HepG2 (cell line): ENCODE measurements around the gene RHOT2. TPM values are rescaled to one million over a fixed set of nuclear protein-coding genes. Genes with fewer than 3 reads are reported as not detected.
A peak's percentile ranks its signal among the peaks of the same experiment; 100 is the strongest.

ENCODE experiments used
- AHDC1 ChIP-seq: sonication (generic); formaldehyde crosslinking; IDR thresholded peaks from 2 replicates; pipeline ENCODE4 v1.5.1; 2020; ENCODE audit warnings: mild to moderate bottlenecking, missing genetic modification reagents, borderline replicate concordance
- BRD4 ChIP-seq: sonication (generic); formaldehyde crosslinking; IDR thresholded peaks from 2 replicates; pipeline ENCODE4 v1.4.0; 2020; ENCODE audit warnings: missing genetic modification reagents
- BRF2 ChIP-seq: sonication (generic); formaldehyde crosslinking; IDR thresholded peaks from 2 replicates; pipeline ENCODE4 v1.8.1; 2022; ENCODE audit warnings: mild to moderate bottlenecking, missing genetic modification reagents
- CHCHD3 ChIP-seq: sonication (generic); formaldehyde crosslinking; IDR thresholded peaks from 2 replicates; pipeline ENCODE4 v1.8.0; 2022; ENCODE audit warnings: mild to moderate bottlenecking, missing genetic modification reagents, moderate library complexity
- DNMT1 ChIP-seq: sonication (generic); formaldehyde crosslinking; IDR thresholded peaks from 2 replicates; pipeline ENCODE4 v1.5.1; 2020; ENCODE audit warnings: mild to moderate bottlenecking, missing genetic modification reagents
- KDM5A ChIP-seq: fragments of 200-600 bp; sonication (generic); IDR thresholded peaks from 2 replicates; pipeline ENCODE4 v1.7.0; 2018; ENCODE audit warnings: antibody characterized with exemption, mild to moderate bottlenecking, low read length, borderline replicate concordance
- KLF9 ChIP-seq: IDR thresholded peaks from 2 replicates; pipeline ENCODE4 v1.6.1; 2016; ENCODE audit warnings: low read depth
- PHF21A ChIP-seq: sonication (generic); formaldehyde crosslinking; IDR thresholded peaks from 2 replicates; pipeline ENCODE4 v1.5.0; 2020; ENCODE audit warnings: mild to moderate bottlenecking, missing genetic modification reagents
- SNAI1 ChIP-seq: sonication (generic); formaldehyde crosslinking; IDR thresholded peaks from 2 replicates; pipeline ENCODE4 v1.5.0; 2020; ENCODE audit warnings: mild to moderate bottlenecking, missing genetic modification reagents, borderline replicate concordance
- TBL1XR1 ChIP-seq: fragments of 150-350 bp; IDR thresholded peaks from 2 replicates; pipeline ENCODE4 v1.6.1; 2014; ENCODE audit warnings: borderline replicate concordance, low read length; ENCODE audit not compliant: partially characterized antibody
- XBP1 ChIP-seq: sonication (generic); formaldehyde crosslinking; IDR thresholded peaks from 2 replicates; pipeline ENCODE4 v1.5.0; 2020; ENCODE audit warnings: missing genetic modification reagents
- ZNF264 ChIP-seq: sonication (generic); formaldehyde crosslinking; IDR thresholded peaks from 2 replicates; pipeline ENCODE4 v1.4.0; 2020; ENCODE audit warnings: missing genetic modification reagents
- ZNF563 ChIP-seq: sonication (generic); formaldehyde crosslinking; IDR thresholded peaks from 2 replicates; pipeline ENCODE4 v1.8.0; 2022; ENCODE audit warnings: mild to moderate bottlenecking, moderate library complexity, missing genetic modification reagents
- ZNF691 ChIP-seq: sonication (generic); formaldehyde crosslinking; IDR thresholded peaks from 2 replicates; pipeline ENCODE4 v1.4.0; 2020; ENCODE audit warnings: missing genetic modification reagents, low read depth, mild to moderate bottlenecking, borderline replicate concordance
- ZNF746 ChIP-seq: sonication (generic); formaldehyde crosslinking; IDR thresholded peaks from 2 replicates; pipeline ENCODE4 v1.8.0; 2022; ENCODE audit warnings: mild to moderate bottlenecking, missing genetic modification reagents
- ZNF879 ChIP-seq: sonication (generic); formaldehyde crosslinking; IDR thresholded peaks from 2 replicates; pipeline ENCODE4 v1.8.1; 2023; ENCODE audit warnings: missing genetic modification reagents
- ZSCAN9 ChIP-seq: IDR thresholded peaks from 2 replicates; pipeline ENCODE4 v1.6.1; 2016; ENCODE audit warnings: borderline replicate concordance
- polyA plus RNA-seq, 8 experiments: library from polyadenylated mRNA; depleted of rRNA in 3 of 8; stranded (reverse) in 7 of 8; unstranded in 1 of 8; fragments of >200 nt; fragmentation: Illumina TruSeq in 4 of 8; extraction: Trizol in 4 of 8; gene quantifications; 2 replicates each; pipeline versions ENCODE4 v1.2.1 to v1.2.3, GENCODE V29; 2011 to 2016; ENCODE audit warnings: low read depth in 4 of 8, missing spikeins in 1 of 8, mixed read lengths in 1 of 8; ENCODE audit not compliant: insufficient read depth in 1 of 8
- total RNA-seq, 5 experiments: library from RNA; depleted of rRNA; stranded (reverse); fragments of >200 nt; fragmentation: Illumina TruSeq; extraction: Trizol; gene quantifications; 2 replicates each; pipeline ENCODE4 v1.2.3, GENCODE V29; 2016; ENCODE audit warnings: low read depth in 1 of 5
- TF ChIP-seq, protein P1 (sequence below): sonication (generic); formaldehyde crosslinking; IDR thresholded peaks from 2 replicates; pipeline ENCODE4 v1.4.0; 2020; ENCODE audit warnings: low read depth, mild to moderate bottlenecking, missing genetic modification reagents
- TF ChIP-seq, protein P2 (sequence below): IDR thresholded peaks from 2 replicates; pipeline ENCODE4 v1.6.1; 2016; ENCODE audit warnings: control low read depth

RHOT2 gene
- total and polyA plus RNA-seq, 2 of the 13 experiments (the other 11 are each of a cell fraction or from before 2014, with no cell fraction given), result 63.6 to 76.9 TPM

- TF ChIP-seq, protein P1, sequence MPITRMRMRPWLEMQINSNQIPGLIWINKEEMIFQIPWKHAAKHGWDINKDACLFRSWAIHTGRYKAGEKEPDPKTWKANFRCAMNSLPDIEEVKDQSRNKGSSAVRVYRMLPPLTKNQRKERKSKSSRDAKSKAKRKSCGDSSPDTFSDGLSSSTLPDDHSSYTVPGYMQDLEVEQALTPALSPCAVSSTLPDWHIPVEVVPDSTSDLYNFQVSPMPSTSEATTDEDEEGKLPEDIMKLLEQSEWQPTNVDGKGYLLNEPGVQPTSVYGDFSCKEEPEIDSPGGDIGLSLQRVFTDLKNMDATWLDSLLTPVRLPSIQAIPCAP (CRISPR knock-in tag), result no peak
- 0 out of 2 replicates have a peak, but pooled peaks have one; percentile 21 for TF ChIP-seq BRF2 (CRISPR knock-in tag)
- TF ChIP-seq DNMT1 (CRISPR knock-in tag), result peak; percentile 70; the same call in 1 of the 2 replicates
- peak; percentile 11; the same call in 1 of the 2 replicates for TF ChIP-seq KDM5A
- peak; percentile 14; the same call in 1 of the 2 replicates for TF ChIP-seq ZNF563
- TF ChIP-seq KLF9 (CRISPR knock-in tag), result no peak
- no peak for TF ChIP-seq ZSCAN9 (CRISPR knock-in tag)
- TF ChIP-seq ZNF691 (CRISPR knock-in tag), result no peak
- 0 out of 2 replicates have a peak, but pooled peaks have one; percentile 29 for TF ChIP-seq ZNF264 (CRISPR knock-in tag)
- TF ChIP-seq TBL1XR1, result no peak
- no peak for TF ChIP-seq AHDC1
- 0 out of 2 replicates have a peak, but pooled peaks have one; percentile 54 for TF ChIP-seq BRD4 (CRISPR knock-in tag)
- 0 out of 2 replicates have a peak, but pooled peaks have one; percentile 27 for TF ChIP-seq PHF21A (CRISPR knock-in tag)
- TF ChIP-seq SNAI1 (CRISPR knock-in tag), result no peak
- no peak for TF ChIP-seq XBP1 (CRISPR knock-in tag)
- peak; percentile 38; the same call in 1 of the 2 replicates for TF ChIP-seq ZNF746 (CRISPR knock-in tag)
- no peak for TF ChIP-seq ZNF879 (CRISPR knock-in tag)
- TF ChIP-seq, protein P2, sequence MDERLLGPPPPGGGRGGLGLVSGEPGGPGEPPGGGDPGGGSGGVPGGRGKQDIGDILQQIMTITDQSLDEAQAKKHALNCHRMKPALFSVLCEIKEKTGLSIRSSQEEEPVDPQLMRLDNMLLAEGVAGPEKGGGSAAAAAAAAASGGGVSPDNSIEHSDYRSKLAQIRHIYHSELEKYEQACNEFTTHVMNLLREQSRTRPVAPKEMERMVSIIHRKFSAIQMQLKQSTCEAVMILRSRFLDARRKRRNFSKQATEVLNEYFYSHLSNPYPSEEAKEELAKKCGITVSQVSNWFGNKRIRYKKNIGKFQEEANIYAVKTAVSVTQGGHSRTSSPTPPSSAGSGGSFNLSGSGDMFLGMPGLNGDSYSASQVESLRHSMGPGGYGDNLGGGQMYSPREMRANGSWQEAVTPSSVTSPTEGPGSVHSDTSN (CRISPR knock-in tag), result no peak
- TF ChIP-seq CHCHD3 (CRISPR knock-in tag), result no peak
Measured at GRCh38 chr16:679814-680624, 12.1 kb downstream of the RHOT2 start, which contains the start of gene STUB1 (continued).
